ENCODE measurements around the gene CIT.

DNA sequence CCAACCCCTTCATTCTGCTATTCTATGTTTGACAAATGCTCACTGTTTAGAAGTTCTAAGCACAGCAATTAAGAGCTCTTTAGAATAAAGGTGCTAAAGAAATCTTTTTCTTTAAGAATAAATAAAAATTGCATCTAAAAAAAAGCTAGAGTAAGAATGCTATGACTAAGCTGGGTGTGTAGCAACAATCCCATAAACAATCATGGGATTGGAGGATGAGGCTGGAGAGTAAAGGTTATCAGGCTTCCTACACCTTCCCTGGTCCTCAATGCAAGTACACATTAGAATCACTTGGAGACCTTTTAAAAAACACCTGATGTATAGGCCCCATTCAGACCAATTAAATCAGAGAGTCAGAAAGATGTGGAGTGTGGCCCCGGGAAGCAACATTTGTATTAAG, 88.3 kb downstream of the CIT start:
- TF ChIP-seq GATA2 (IDR thresholded peaks at IDR 0.05; ENCODE audit: low read depth, low read length) = no peak
- TF ChIP-seq GATA3 (IDR thresholded peaks at IDR 0.05; ENCODE audit: low read depth, low read length) = no peak

Data from SH-SY5Y (cell line).